Fibroblast of skin of right quadriceps (primary cell): ENCODE results near the gene SNRPD1.
"Not testable (repeated sequence)": the region's sequence is repeated elsewhere in the genome, so short reads cannot be mapped to it uniquely, and the experiment has no call there.

Experiments used
- DNase-seq: peaks from one replicate; pipeline ENCODE4 v3.0.0-alpha.2; 2013

Gene SNRPD1

DNA sequence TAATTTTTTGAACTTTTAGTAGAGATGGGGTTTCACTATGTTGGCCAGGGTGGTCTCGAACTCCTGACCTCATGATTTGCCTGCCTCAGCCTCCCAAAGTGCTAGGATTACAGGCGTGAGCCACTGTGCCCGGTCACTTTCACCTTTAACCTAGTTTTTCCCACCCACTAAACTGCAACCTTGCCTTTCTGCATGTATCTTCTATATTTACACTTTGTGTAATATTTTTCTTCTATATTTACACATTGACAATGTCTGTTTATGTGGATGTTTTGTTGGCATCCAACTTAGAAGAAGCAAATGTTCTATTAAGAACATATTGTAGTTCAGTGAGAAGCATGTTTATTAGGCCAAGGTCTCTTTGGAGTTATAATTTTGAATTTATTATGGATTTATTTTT, 26.7 kb downstream of the SNRPD1 start:
- no peak for DNase-seq

DNA sequence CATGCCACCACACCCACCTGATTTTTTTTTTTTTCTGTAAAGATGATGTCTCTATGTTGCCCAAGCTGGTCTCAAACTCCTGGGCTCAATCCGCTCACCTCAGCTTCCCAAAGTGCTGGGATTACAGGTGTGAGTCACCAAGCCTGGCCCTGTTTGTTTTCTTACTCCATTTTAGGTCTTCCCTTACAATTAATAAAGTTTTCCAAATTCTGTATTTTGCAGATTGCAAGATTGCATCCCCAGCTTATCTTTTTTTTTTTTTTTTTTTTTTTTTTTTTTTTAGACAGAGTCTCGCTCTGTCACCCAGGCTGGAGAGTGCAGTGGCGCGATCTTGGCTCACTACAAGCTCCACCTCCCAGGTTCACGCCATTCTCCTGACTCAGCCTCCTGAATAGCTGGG, 28.3 kb downstream of the SNRPD1 start:
- DNase-seq: not testable (repeated sequence)

- no peak for DNase-seq
Observed at GRCh38 chr18:21650311-21650710, 38.2 kb downstream of the SNRPD1 start.

GRCh38 chr18:21652073-21652472, 40.0 kb downstream of the SNRPD1 start:
- no peak for DNase-seq

DNA sequence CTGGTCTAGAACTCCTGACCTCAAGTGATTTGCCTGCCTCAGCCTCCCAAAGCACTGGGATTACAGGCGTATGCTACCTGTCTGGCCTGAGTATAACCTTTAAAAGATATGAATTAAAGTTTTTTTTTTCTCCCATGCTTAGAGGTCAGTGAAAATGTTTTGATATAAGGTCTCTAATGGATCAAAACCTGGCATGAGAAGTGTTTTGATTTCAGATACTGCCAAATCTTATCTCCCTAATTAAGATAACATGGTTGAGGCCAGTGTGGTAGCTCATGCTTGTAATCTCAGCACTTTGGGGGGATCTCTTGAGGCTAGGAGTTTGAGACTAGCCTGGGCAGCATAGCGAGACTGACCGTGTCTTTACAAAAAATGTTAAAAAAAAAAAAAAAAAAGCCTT, 41.2 kb downstream of the SNRPD1 start:
- DNase-seq: no peak

- peak; percentile 7 for DNase-seq
Observed at GRCh38 chr18:21656402-21656801, 44.3 kb downstream of the SNRPD1 start.

DNA sequence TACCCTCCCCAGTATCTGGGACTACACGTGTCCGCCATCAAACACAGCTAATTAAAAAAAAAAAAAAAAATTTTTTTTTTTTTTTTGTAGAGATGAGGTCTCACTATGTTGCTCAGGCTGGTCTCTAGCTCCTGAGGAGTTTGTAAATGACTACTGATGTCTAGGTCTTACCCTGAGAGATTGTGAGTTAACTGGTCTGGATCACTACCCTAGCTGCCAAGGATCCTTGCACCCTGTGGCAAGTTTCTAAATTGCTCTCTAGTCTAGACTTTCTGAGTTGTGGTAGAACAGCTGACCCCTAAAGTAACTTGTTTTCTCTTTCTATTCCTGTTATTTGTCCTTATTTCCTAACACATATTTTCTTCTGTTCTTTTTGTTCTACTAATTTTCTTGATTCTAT, 48.0 kb downstream of the SNRPD1 start:
- no peak for DNase-seq

DNA sequence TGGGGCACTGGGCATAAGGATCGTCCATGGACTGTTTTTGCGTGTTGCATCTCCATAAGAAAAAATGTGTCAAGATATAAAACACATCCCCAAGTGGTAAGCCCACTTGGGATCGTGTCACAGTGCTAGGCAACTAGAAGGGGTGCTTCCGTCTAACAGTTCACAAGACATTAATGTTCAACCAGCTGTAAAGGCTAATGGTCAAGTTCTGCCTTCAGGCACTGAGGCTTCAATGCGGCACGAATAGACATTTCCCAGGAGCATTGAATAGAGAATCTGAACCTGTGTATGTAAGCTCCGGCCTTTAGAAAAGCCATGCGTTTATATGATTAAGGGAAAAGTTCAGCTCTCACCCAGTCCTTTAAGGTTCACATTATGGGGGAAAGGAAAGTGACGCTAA, 50.5 kb downstream of the SNRPD1 start:
- DNase-seq: no peak

DNA sequence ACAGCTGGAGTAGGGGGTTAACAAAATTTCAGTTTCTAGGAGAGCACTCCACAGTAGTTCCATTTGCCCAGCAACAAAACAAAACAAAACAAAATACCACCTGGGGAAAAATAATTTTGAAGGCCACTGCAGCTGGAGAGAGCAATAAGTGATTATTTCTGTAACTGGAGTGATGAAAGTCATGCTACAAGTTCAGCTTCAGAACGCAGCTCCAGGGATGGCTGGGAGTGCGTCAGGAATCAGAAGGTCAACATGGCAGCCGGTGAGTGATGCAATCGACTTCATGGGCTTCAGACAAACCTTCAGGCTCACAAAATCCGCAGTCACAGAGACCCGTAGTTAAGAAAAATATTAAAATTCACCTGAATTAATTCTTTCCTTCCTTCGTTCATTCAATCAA, 51.5 kb downstream of the SNRPD1 start:
- DNase-seq: no peak

GRCh38 chr18:21664069-21664468, 52.0 kb downstream of the SNRPD1 start:
- no peak for DNase-seq

- DNase-seq: peak; percentile 14
Observed at GRCh38 chr18:21669736-21670285, 57.7 kb downstream of the SNRPD1 start.

GRCh38 chr18:21672521-21673267, 60.6 kb downstream of the SNRPD1 start:
- peak; percentile 11 for DNase-seq

DNA sequence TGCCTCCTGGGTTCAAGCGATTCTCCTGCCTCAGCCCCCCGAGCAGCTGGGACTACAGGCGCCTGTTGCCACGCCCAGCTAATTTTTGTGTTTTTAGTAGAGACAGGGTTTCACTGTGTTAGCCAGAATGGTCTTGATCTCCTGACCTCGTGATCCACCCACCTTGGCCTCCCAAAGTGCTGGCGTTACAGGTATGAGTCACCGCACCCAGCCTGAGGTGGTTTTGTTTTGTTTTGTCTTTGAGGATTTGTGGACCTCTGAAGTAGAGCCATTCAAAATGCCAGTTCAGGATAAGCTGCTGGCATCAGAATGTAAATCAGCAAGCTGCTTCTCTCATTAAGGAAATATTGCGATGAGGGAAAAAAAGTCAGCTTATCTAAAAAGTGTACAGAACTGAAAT, 63.2 kb downstream of the SNRPD1 start:
- not testable (repeated sequence) for DNase-seq

DNA sequence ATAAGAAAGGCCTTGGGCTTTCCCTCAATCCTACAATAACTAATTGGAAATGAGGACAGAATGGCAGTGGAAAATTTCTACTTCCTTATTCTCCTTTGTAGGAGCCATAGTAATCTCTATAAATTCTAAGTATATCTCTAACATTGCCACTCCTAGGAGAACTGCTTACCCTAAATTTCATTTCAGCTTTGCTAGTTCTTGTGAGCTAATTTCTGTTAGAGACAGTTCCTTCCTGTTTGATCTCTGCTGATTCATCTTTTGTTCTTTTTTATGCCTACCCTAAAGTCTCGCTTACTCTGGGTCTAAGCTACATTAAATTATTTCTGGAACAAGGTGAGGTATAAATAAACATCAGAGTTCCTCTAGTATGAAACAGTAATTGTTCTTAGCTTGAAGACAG, 66.7 kb downstream of the SNRPD1 start:
- DNase-seq: no peak

GRCh38 chr18:21680161-21680560, 68.0 kb downstream of the SNRPD1 start:
- DNase-seq: no peak

- DNase-seq: peak; percentile 48
Observed at GRCh38 chr18:21682371-21683051, 70.4 kb downstream of the SNRPD1 start.
